Aortic smooth muscle cell (primary cell): ENCODE results near the gene LLGL1. TPM values are rescaled to one million over a fixed set of nuclear protein-coding genes. Genes with fewer than 3 reads are reported as not detected.

Experiments used
- total RNA-seq: library from RNA; depleted of rRNA; stranded (reverse); fragments of >200 nt; gene quantifications from 2 replicates; pipeline ENCODE4 v1.2.3, GENCODE V29; 2014

The LLGL1 gene
- 27.3 and 29.3 TPM in 2 replicates for total RNA-seq

DNA sequence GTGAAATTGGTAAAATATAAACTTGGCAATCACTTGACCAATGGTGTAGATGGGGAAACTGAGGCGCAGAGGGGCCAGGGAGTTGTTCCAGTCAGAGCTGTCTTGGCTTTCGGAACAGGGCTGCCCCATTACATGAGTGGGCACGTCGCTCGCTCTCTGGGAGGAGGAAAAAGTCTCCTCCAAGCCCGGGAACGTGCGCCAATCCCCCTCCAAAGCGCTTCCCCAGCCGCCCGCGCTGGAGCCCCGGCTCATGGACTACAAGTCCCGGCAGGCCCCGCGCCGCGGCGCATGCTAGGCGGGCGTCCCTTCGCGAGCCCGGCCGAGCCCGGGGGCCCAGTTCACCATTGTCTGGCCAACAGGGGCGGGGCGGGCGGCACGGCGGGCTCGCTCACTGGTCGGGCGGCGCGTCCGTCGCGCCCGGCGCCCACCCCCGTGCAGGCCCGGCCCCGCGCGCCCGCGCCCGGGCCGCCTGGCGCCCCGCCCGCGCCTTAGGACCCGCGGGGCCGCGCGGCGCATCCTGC, at the start of gene LLGL1:
Gene LLGL1 (plus strand): TSS at position 515 of the 521 bp plus-strand sequence. CDS start 48 bp downstream, outside the sequence.

GRCh38 chr17:18183334-18184142, 41.9 kb upstream of the LLGL1 start, which contains the start of gene ALKBH5:
Gene ALKBH5 (plus strand): TSS chr17:18183828. CDS start chr17:18184244, 416 bp downstream.

DNA sequence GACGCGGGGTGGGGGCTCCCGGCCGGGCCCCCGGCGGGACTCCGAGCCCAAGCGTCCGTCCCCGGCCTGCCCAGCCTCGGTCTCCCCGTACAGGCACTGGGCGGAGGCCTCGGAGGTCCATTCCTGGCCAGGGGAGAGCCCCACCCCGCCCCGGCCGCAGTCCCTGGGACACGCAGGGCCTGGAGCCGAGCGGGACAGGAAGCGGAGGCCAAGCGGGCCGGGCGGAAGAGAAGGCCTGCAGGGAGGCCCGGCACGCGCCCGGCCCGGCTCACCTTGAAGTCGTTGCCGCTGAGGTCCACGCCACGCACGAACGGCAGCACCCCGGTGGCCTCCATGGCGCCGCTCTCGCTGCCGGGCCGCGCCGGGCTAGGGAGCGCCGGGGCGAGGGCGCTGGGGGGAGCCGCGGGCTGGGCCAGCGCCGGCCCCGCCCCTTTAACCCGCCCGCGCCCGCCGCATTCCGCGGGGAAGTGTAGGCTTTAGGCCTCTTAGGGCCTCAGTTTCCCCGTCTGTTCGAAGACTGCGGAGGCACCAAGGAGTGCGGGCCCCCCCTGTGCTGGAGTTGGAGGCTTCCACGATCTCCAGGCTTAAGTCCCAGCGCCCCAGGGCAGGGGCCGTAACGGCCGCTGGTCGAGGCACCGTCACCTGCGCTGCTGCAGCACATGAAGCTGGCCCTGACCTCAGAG, 33.1 kb downstream of the LLGL1 start, which contains the start of gene FLII:
Gene FLII (minus strand): TSS at position 383 of the 683 bp plus-strand sequence. CDS start 48 bp downstream, at position 335.

GRCh38 chr17:18260332-18261145, 35.1 kb downstream of the LLGL1 start, which contains the start of gene MIEF2:
Gene MIEF2 (plus strand): TSS chr17:18260662. CDS start chr17:18262721, 2,059 bp downstream.

Other genes with a start within 250 kb of the LLGL1 start
- gene ATPAF2, start 186.5 kb upstream of the LLGL1 start, total RNA-seq: 12.9 and 14.4 TPM in 2 replicates
- 4.0 and 5.3 TPM in 2 replicates for gene GID4, start 186.2 kb upstream of the LLGL1 start, total RNA-seq
- gene DRG2, start 137.7 kb upstream of the LLGL1 start, total RNA-seq: 27.7 and 28.5 TPM in 2 replicates
- 0.99 and 1.6 TPM in 2 replicates for gene MYO15A, start 116.9 kb upstream of the LLGL1 start, total RNA-seq
- 89.7 and 115 TPM in 2 replicates for gene ALKBH5, start 41.8 kb upstream of the LLGL1 start, total RNA-seq
- 408 and 546 TPM in 2 replicates for gene FLII, start 33.1 kb downstream of the LLGL1 start, total RNA-seq
- gene MIEF2, start 35.0 kb downstream of the LLGL1 start, total RNA-seq: 15.1 and 29.2 TPM in 2 replicates
- gene TOP3A, start 89.4 kb downstream of the LLGL1 start, total RNA-seq: 15.4 and 17.4 TPM in 2 replicates
- 12.8 and 13.9 TPM in 2 replicates for gene SMCR8, start 89.7 kb downstream of the LLGL1 start, total RNA-seq
- 4.3 and 4.5 TPM in 2 replicates for gene SHMT1, start 137.9 kb downstream of the LLGL1 start, total RNA-seq
- not detected in 2 replicates for gene EVPLL, start 152.1 kb downstream of the LLGL1 start, total RNA-seq